Measurements from ENCODE around the gene TSPAN10.
A peak's percentile ranks its signal among the peaks of the same experiment; 100 is the strongest.

The TSPAN10 gene

GRCh38 chr17:81635431-81635830 is 1.6 kb upstream of the TSPAN10 start:
- no peak for DNase-seq (ENCODE audit: low spot score)

GRCh38 chr17:81635973-81636504 is 957 bp upstream of the TSPAN10 start:
- DNase-seq (ENCODE audit: low spot score), result peak; percentile 86

GRCh38 chr17:81638683-81639082 is 1.7 kb downstream of the TSPAN10 start:
- no peak for DNase-seq (ENCODE audit: low spot score)

GRCh38 chr17:81640011-81640410 is 3.0 kb downstream of the TSPAN10 start:
- no peak for DNase-seq (ENCODE audit: low spot score)

GRCh38 chr17:81641825-81642489 is 5.0 kb downstream of the TSPAN10 start:
- peak; percentile 50 for DNase-seq (ENCODE audit: low spot score)

- no peak for DNase-seq (ENCODE audit: low spot score)
These were observed 7.5 kb downstream of the TSPAN10 start for GRCh38 chr17:81644496-81644895.

GRCh38 chr17:81644976-81645952 is 8.3 kb downstream of the TSPAN10 start:
- DNase-seq (ENCODE audit: low spot score), result no peak

GRCh38 chr17:81646869-81647600 is 10.0 kb downstream of the TSPAN10 start:
- no peak for DNase-seq (ENCODE audit: low spot score)

GRCh38 chr17:81647640-81648012 is 10.6 kb downstream of the TSPAN10 start:
- no peak for DNase-seq (ENCODE audit: low spot score)

GRCh38 chr17:81648013-81648706 is 11.2 kb downstream of the TSPAN10 start:
- DNase-seq (ENCODE audit: low spot score), result no peak

GRCh38 chr17:81648707-81649085 is 11.7 kb downstream of the TSPAN10 start:
- DNase-seq (ENCODE audit: low spot score), result no peak

GRCh38 chr17:81650951-81651350 is 14.0 kb downstream of the TSPAN10 start:
- no peak for DNase-seq (ENCODE audit: low spot score)

GRCh38 chr17:81651692-81652091 is 14.7 kb downstream of the TSPAN10 start:
- peak; percentile 65 for DNase-seq (ENCODE audit: low spot score)

- DNase-seq (ENCODE audit: low spot score), result no peak
These were observed 16.1 kb downstream of the TSPAN10 start for GRCh38 chr17:81652906-81653771.

- no peak for DNase-seq (ENCODE audit: low spot score)
These were observed 18.6 kb downstream of the TSPAN10 start for GRCh38 chr17:81655378-81656117.

- DNase-seq (ENCODE audit: low spot score), result no peak
These were observed 19.2 kb downstream of the TSPAN10 start, which contains the start of gene PDE6G for GRCh38 chr17:81656118-81656743. TSS of gene PDE6G (minus strand) at chr17:81656542. CDS start at chr17:81653305, 3,237 bp downstream.

GRCh38 chr17:81656835-81657234 is 19.8 kb downstream of the TSPAN10 start:
- no peak for DNase-seq (ENCODE audit: low spot score)

GRCh38 chr17:81659038-81659437 is 22.0 kb downstream of the TSPAN10 start:
- DNase-seq (ENCODE audit: low spot score), result no peak

- no peak for DNase-seq (ENCODE audit: low spot score)
These were observed 23.4 kb downstream of the TSPAN10 start for GRCh38 chr17:81660441-81660840.
